Measurements from ENCODE around the gene KCTD17.
"Not testable (repeated sequence)": the region's sequence is repeated elsewhere in the genome, so short reads cannot be mapped to it uniquely, and the experiment has no call there.

The KCTD17 gene

DNA sequence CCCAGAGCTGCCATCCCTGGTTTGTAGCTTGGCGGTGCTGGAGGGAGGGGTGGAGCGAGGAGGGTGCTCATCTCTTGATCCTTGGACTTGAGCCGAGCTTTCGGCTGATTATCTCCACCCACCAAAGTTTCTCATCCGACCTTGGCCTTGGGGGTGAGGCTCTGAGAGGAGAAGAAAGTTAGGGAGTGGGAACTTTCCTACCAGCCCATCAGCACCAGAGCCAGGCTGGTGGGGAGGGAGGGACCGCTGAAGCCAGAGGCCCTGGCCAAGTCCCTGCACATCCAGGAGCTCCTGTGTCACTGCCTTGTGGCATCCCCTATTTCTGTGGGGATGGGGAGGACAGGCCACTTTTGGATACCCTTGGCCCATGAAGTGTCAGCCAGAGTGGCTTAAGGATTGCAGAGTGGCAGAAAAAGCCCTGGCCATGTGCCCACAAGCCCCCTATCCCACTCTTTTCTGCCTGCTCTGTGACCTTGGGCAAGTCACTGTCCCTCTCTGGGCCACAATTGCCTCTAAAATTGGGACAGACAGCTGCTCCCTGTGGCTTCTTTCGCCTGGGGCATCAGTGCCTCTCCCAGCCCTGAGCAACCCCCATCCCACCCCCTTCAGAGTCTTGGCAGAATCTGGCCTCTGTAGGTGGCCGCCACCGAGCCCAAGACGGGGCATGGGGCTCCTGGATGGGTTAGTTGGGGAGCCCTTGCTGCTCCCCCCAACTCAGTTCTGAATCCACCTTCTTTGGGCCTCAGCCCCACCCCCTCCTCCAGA, 10.3 kb downstream of the KCTD17 start:
- no peak for DNase-seq

DNA sequence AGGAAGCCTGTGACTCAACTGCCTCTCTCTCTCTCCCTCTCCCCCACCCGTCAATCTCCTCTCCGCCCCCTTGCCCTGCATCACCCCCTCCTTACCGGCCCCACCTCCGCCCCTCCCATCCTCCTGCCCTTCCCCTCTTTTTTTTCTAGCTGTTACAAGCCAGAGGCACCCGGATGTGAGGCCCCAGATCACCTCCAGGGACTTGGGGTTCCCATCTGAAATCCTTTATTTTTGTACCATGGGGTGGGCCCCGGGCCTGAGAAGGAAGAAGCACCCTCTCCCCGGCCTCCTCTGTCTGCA, 10.8 kb downstream of the KCTD17 start:
- DNase-seq, result no peak

DNA sequence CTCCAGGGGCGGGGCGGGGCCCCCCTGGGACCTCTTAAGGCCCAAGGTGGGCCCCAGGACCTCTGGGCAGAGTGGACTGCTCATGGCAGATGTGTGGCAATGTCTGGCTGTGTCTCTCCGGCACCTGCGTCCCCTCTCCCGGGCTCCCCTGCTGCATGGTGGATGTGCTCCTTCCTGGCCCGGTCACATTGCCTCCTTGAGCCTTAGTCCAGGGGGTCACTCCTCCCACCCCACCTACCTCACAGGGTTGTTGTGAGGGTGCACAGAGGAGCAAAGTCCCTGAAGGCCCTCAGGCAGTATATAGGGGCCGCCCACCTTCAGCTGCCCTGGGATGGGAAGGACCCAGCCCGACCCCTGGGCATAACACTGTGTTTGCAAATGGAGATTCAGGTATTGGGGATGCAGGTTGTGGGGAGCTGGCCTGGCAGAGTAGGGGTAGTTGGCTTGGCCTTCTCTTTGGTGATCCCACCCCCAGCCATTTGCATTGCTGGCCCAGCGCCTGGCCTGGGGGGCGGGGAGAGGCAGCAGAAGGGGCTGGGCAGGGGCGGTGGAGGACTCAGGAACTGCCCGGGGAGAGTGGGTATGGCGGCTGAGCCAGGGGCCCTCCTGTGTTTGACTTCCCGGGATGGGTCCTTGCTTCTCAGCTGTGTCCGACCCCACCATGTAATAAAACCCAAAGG, 11.3 kb downstream of the KCTD17 start:
- no peak for DNase-seq

DNA sequence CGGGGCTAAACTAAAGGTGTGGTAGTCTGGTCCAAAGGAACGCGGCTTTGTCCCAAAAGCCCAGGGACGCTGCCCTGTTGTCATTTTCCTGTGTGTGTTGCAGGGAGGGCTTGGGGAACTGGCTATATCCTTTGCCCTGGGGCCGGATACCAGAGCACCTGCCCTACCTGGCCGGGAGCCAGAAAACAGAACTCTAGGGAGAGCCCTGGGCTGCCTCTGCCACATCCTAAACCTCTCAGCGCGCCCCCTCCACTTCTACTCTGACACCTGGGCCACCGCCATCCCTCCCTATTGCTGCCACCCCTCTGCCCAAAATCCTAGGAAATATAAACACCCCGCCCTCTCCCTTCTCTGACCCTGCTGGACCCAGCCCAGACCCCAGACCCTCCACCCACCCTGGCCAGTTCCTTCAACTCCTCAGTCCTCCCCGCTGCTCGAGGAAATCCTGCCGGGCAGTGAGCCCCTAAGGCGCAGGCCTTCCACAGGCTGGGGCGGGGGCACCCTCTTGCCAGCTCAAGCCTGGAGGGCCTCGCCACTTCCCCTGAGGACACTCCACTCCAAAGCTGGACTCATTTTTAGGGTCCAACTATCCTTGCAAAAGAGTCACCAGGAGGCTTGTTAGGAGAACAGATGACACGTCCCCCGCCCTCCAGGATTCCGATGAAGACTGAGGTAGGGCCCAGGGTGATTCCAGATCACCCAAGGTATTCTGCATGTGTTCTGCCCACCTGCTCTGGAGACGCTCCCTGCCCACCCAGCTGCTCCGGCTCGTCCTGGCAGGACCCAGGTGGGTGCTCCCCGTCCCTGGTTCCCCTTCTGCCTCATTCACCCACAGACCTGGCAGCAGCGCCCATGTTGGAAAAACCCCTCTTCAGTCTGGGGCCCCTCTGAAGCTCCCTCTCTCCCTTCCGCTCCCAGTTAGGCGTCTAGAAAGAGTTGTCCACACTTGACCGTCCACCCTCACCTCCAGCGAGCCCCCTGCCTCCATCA, 12.2 kb downstream of the KCTD17 start:
- no peak for DNase-seq

DNA sequence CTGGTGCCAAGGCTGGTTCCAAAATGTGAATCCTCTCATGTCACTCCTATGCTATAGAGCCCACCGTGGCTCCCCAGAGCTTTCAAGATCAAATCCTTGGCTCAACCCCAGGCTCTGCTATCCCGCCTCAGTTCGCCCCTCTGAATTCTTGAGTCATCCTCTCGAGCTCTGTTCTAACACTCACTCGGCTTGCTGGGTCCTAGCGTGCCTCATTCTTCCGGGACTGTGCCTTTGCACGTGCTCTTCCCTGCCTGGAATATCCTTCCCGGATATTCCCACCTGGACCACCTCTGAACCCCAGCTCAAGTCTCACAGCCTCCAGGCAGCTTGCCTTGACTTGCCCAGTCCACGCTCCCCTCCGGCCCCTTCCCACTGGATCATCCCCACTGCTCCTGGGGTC, 13.0 kb downstream of the KCTD17 start:
- DNase-seq, result no peak

DNA sequence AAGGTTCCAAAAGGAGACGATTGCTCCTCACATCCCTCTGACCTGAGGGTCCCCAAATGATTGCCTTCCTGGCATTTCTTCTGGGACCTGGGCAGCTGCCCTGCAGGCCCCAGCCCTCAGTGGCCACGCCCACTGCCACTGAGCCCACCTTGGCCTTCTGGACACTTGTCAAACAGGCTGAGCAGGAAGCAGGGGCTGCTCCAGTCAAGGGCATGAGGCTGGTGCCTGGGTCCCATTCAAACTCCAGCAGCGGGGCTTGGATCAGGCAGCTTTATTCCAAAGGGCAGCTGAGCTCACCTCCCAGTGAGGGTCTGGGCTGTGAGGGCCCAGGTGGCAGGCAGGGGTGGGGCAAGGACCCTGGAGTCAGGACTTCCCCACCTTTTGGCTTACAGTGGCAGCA, 13.6 kb downstream of the KCTD17 start:
- DNase-seq, result no peak

DNA sequence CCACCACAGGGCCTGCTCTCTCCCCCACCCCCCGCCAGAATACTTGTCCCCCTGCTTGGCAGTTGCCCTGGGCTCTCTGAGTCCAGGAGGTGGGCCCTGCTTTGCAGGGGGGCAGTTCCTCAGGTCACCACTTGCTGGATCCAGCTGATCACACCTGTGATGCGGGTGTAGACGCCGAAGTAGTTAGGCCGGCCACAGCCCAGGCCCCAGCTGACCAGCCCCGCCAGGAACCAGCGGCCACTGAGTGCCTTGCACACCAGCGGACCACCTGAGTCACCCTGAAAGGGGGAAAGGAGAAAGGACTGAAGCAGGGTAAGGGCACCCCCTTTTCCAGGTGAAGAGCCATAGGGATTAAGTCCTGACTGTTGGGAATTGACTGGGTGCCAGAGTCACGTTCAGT, 14.4 kb downstream of the KCTD17 start:
- DNase-seq, result no peak

DNA sequence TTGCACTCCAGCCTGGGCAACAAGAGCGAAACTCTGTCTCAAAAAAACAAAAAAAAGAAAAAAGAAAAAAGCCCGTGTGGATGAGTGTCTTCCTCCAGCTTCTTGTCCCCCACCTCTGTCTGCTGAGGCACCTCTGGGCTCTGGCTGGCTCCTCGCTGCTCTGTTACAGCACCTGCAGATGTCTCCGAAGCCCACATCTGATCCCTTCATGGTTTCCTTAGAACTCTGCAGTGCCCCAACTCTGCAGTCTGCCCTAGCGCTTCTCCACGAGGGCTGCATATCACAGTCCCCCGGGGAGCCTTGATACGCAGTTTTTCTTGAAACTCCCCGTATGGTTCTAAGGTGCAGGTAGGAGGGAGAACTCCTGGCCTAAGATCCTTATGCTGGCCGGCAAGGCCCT, 15.9 kb downstream of the KCTD17 start:
- no peak for DNase-seq

DNA sequence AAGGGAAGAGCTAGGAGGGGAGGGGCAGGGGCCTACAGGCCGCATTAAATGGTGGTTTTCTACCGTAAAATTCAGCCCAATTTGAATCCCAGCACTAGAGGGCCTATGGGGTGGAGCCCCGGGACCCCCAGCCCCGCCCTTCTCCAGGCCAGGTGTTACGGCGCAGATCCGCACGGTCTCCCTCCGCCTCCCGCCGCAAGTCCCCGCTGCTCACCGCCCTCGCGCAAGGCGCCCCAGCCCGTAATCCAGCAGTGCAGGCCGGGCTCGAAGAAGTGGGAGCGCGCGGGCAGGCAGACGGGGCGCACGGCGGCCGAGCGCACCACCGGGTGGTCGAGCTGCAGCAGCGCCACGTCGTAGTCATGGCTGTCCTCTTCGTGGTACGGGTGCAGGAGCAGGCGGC, 17.3 kb downstream of the KCTD17 start:
- no peak for DNase-seq

DNA sequence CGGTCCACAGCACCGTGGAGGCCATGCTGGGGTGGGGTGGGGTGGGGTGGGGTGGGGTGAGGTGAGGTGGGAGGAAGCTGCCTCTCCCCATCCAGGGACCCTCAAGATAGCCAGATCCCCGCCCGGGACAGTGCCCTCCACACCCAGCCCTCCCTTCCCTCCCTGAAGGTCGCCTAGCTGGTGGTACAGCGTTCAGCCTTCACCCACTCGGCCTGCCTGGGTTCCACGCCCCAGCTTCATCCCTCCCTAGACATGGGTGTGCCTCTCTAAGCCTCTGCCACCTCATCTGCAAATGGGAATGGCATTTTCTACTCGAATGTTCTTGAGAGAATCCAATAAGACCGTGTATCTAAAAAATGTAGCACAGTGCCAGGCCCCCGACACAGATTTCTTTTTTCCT, 17.8 kb downstream of the KCTD17 start:
- DNase-seq, result no peak

DNA sequence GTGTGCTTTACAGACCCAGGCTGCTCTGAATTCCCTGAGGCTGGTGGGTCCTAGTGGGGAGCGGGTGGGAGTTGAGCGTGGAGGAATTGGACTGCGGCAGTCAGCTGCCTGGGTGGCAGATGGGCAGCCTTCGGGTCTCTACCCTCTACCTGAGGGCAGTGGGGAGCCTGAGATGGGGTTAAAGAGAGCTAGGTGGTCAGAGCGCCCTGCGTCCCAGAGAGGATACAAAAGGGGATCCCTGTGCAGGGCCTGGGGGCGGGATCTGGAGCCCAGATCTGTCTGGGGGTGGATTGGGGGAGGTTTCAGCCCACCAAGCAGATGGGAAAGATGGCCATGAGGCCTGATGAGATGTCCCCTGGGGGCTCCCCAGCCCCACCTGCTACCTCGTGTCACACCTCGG, 18.2 kb downstream of the KCTD17 start:
- no peak for DNase-seq

DNA sequence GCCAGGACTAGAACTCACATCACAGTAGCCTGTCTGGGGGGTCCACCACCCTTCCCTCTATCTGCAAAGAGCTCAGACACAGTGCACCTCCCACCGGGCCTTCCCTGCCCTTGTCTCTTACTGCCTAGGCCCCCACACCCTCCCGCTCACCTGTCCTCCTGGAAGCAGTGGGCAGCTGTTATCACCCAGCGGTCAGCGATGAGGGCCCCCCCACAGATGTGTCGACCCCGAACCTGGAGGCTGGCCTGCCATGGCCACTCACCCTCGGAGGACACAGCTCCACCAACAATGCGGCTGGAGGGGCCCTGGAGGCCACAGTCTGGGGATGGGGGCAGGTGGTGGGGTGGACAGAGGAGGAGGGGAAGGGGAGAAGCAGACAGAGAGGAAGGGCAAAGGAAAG, 18.8 kb downstream of the KCTD17 start:
- no peak for DNase-seq

DNA sequence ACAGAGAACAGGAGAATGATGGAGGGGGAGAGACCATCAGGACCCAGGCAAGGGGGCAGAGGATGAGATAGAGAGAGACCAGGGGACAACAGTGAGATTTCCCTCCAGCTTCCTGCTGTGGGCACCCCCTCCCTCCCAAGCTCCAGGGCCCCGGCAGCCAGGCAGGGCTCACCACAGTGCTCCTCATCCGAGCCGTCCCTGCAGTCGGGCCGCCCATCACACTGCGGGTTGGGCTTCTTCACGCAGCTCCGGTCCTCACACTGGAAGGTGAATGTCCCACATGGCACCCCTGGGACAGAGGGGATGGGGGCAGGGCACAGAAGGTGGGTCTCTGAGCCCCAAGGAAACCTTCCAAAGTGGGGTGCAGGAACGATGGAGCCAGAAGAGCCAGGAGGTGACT, 19.2 kb downstream of the KCTD17 start:
- no peak for DNase-seq

DNA sequence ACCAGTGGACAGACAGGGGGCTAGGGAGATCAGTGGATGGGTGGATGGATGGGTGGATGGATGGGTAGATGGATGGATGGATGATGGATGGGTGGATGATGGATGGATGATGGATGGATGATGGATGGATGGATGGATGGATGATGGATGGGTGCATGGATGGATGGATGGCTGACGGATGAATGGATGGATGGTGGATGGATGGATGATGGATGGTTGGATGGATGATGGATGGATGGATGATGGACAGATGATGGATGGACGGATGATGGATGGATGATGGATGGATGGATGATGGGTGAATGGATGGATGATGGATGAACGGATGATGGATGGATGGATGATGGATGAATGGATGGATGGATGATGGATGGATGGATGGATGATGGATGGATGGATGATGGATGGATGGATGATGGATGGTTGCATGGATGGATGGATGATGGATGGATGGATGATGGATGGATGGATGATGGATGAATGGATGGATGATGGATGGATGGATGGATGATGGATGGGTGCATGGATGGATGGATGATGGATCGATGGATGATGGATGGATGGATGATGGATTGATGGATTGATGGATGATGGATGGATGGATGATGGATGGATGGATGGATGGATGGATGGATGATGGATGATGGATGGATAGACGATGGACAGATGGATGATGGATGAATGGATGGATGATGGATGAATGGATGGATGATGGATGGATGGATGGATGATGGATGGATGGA, 20.5 kb downstream of the KCTD17 start:
- DNase-seq, result not testable (repeated sequence)

DNA sequence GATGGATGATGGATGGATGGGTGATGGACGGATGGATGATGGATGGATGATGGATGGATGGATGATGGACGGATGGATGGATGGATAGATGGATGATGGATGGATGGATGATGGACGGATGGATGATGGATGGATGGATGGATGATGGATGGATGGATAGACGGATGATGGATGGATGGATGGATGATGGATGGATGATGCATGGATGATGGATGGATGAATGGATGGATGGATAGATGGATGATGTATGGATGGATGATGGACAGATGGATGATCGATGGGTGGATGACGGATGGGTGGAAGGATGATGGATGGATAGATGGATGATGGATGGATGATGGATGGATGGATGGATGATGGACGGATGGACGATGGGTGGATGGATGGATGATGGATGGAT, 21.1 kb downstream of the KCTD17 start:
- no peak for DNase-seq

DNA sequence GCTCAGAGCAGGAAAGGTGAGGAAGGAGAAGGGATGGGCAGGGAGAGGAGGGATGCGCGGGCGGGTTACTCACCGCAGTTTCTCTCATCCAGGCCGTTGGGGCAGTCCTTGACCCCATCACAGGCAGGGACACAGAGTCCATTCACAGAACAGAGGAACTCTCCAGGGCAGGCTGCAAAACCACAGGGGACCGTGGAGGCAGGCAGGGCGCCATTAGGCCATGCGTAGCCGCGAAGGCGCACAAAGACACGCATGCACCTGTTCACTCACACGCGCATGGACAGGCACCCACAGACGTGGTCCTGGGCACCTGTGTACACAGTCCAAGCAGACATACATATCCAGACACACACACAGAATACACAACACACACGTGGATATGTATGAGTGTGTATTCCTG, 23.0 kb downstream of the KCTD17 start:
- DNase-seq, result no peak

DNA sequence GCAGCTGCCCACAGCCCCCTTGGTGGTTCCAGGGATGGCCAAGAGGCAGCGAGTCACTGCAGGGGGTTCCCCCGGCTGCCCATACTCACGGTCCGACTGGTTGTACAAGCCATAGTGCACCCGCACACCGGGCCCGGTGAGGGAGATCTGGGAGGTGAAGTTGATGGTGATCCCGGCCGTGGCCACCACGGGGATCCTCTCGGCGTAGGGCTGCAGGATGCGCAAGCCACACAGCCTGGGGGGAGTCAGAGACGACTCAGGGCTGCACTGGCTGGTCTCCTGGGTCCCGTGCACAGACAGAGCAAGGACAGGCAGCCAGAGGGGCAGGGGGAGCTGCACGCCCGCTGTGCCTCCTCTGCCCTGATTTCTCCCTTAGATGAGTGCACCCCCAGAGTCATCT, 23.5 kb downstream of the KCTD17 start:
- DNase-seq, result no peak

DNA sequence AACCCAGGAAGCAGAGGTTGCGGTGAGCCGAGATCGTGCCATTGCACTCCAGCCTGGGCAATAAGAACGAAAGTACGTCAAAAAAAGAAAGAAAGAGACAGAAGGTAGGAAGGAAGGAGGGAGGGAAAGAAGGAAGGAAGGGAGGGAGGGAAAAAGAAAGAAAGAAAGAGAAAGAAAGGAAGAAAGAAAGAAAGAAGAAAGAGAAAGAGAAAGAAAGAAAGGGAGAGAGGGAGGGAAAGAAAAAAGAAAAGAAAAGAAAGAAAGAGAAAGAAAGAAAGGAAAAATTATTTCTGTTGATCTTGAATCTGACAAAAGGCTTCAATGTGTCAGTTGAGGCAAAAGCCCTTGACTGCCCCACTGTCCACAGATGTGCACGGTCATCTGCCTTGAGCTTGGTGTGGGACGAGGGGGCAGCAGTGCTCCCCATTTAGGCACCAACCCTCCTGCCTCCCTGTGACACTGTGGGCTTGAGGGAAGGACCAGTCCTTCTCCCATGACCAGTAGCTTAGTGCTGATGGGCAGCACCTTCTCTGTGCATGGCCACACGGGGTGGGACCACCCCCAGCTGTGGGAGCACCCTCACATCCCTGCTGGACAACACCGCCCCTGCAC, 24.4 kb downstream of the KCTD17 start:
- no peak for DNase-seq

DNA sequence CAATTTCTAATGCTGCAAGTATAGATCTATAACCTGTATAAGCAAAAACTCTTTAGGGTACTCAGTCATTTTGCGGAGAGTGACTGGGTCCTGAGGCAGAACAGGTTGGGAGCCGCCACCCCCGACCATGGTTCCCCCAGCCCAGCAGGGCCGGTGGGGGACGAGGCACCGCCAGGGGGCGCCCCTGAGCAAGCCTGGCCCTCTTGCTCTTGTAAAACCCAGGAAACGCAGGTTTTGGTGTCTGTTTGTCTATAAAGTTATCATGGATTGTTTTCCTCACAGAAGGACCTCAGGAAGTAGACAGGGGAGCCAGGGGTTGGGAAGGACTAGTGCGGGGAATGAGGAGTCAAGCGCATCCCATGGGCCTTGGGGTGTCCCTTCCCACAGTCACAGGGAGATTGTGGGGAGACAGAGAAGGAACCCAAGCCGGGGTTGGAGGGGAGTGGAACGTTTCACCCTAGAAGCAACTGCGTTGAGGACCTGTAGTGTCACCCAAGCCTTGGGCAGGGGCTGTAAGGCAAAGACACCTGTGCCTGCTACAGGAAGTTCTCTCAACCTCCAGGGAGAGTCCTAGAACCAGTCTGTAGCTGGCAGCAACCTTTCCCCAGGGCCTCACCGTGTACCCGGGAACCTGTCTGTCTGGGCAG, 26.4 kb downstream of the KCTD17 start:
- no peak for DNase-seq

DNA sequence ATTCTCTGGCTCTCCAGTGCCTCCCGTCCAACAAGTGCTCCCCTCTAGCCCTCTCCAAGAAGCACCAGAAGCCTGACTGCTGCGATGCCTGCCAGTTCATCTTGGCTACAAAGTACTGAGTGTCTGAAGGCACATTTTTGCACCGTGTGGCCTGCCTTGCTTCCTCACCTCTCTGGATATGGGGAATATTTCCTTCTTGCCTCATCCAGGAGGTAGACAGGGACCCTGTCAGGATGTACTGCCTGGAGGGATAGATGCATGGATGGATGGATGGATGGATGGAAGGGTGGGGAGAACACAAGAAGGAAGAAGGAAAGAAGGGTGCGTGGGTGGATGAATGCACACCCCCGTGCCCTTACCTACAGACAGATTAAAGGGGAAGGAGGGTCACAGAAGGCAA, 27.6 kb downstream of the KCTD17 start:
- no peak for DNase-seq

DNA sequence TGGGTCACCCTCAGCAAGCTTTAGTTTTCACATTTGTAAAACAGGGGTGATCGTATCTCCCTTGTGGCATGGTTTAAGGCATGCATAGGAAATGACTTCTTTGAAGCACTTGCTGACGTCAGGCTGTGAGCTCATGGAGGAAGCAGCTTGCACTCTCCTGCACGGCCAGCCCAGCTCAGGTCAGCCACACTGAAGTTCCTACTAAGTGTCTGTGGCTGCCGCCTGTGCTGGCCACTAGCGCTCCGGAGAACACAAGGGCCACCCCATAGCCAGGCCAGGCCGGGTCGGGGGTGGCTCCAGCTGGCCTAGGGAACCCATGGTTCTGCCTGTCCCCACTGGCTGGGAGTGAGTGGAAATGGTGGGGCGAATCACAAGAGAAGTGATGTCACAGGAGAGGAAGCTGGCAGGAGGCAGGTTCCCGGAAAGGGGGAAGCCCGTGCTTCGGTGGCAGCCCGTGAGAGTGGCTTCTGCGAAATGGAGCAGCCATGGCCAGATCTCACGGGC, 28.2 kb downstream of the KCTD17 start:
- no peak for DNase-seq

DNA sequence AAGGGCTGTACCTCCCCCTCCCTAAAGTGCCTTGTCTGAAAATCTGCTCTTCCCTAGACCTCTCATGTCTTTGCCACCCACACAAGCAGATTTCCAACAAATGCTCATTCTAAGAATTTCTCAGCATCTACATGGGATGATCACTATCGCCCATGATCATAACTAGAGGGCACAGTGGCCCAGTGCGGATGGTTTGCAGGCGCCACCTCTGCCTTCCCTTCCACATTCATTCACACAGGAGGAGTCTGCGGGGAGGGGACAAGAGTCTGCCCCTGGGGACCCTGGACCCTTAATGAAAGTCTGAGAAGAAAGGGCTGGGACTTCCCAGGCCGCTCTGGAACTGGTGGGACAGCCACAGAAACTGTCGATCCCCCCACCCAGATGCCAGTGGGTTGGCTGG, 28.9 kb downstream of the KCTD17 start:
- DNase-seq, result no peak

Measured in NCI-H524 treated with DMSO at 0.1 percent for 48 hours (cell line).